Ovary (tissue), 3 donors: Measurements from ENCODE around the gene PLXNB2.

ENCODE experiments used
- CTCF ChIP-seq, 3 donors: fragments of 450-650 bp in 2 of 3; fragments of 200-600 bp in 1 of 3; IDR thresholded peaks; one replicate each; pipeline versions ENCODE4 v1.5.1 to v1.8.0; 2016 to 2022; ENCODE audit warnings: antibody characterized with exemption in 3 of 3, mild to moderate bottlenecking in 1 of 3
- EP300 ChIP-seq: sonication (generic); formaldehyde crosslinking; IDR thresholded peaks from one replicate; pipeline ENCODE4 v1.6.1; 2017; ENCODE audit warnings: antibody characterized with exemption
- POLR2A ChIP-seq: fragments of 450-650 bp; IDR thresholded peaks from one replicate; pipeline ENCODE4 v1.6.1; 2017; ENCODE audit warnings: antibody characterized with exemption, mild to moderate bottlenecking, moderate library complexity
- donor health status: DM: no; HTN: no; CAD: no.

- TF ChIP-seq CTCF (IDR thresholded peaks at IDR 0.05) = no peak
- no peak for TF ChIP-seq POLR2A
- TF ChIP-seq EP300 = no peak
These were observed 59.7 kb downstream of the PLXNB2 start for GRCh38 chr22:50247748-50248147.
